GM23338 (cell line): Measurements from ENCODE around the gene GRAMD4. TPM values are rescaled to one million over a fixed set of nuclear protein-coding genes. Genes with fewer than 3 reads are reported as not detected.

Experiments used
- ATAC-seq: fragments of 200-7000 bp; cut with Tn5 transposase; 3 replicates; pipeline ENCODE4 v1.9.1; 2020
- DNase-seq: peaks from one replicate; pipeline ENCODE4 v3.0.0-alpha.2; 2015; ENCODE audit warnings: low spot score
- H2AFZ ChIP-seq: fragments of 200-600 bp; sonication (generic); 2 replicates; pipeline ENCODE4 v1.8.0; 2016; ENCODE audit warnings: antibody characterized with exemption, mild to moderate bottlenecking, moderate library complexity
- H3F3A ChIP-seq: fragments of 200-600 bp; sonication (generic); replicated peaks from 2 replicates; pipeline ENCODE4 v1.8.0; 2017; ENCODE audit warnings: antibody characterized with exemption, mixed run types, low read depth
- H3K27ac ChIP-seq: fragments of 200-600 bp; sonication (generic); 2 replicates; pipeline ENCODE4 v1.6.1; 2016; ENCODE audit warnings: low read depth
- H3K27me3 ChIP-seq: fragments of 200-600 bp; sonication (generic); 2 replicates; pipeline ENCODE4 v1.8.0; 2016; ENCODE audit warnings: mild to moderate bottlenecking, mixed run types, moderate library complexity; ENCODE audit not compliant: insufficient read depth
- H3K36me3 ChIP-seq: fragments of 200-600 bp; sonication (generic); 2 replicates; pipeline ENCODE4 v1.8.0; 2016; ENCODE audit warnings: mild to moderate bottlenecking; ENCODE audit not compliant: insufficient read depth
- H3K4me1 ChIP-seq: fragments of 200-600 bp; sonication (generic); 2 replicates; pipeline ENCODE4 v1.8.0; 2016; ENCODE audit warnings: mild to moderate bottlenecking, moderate library complexity; ENCODE audit not compliant: insufficient read depth
- H3K4me2 ChIP-seq: fragments of 200-600 bp; sonication (generic); 2 replicates; pipeline ENCODE4 v1.7.1; 2017; ENCODE audit warnings: mixed run types
- H3K4me3 ChIP-seq: fragments of 200-600 bp; sonication (generic); 2 replicates; pipeline ENCODE4 v1.6.1; 2016; ENCODE audit warnings: mixed run types
- H3K79me2 ChIP-seq: fragments of 200-600 bp; sonication (generic); replicated peaks from 2 replicates; pipeline ENCODE4 v1.8.0; 2017; ENCODE audit warnings: mild to moderate bottlenecking; ENCODE audit not compliant: insufficient read depth
- H3K9me2 ChIP-seq: fragments of 200-600 bp; sonication (generic); 2 replicates; pipeline ENCODE4 v1.8.0; 2017; ENCODE audit not compliant: insufficient read depth
- H4K20me1 ChIP-seq: fragments of 200-600 bp; sonication (generic); replicated peaks from 2 replicates; pipeline ENCODE4 v1.8.0; 2017; ENCODE audit warnings: mild to moderate bottlenecking; ENCODE audit not compliant: insufficient read depth
- H3K27ac Mint-ChIP-seq: 2 replicates; pipeline ENCODE4 v1.8.0; 2020; ENCODE audit warnings: inconsistent platforms, mild to moderate bottlenecking, moderate library complexity, mixed read lengths
- H3K27me3 Mint-ChIP-seq: 3 replicates; pipeline ENCODE4 v1.8.0; 2022; ENCODE audit warnings: low read depth, mild to moderate bottlenecking, moderate library complexity, mixed read lengths, inconsistent platforms; ENCODE audit not compliant: insufficient read depth, poor library complexity
- H3K36me3 Mint-ChIP-seq: 3 replicates; pipeline ENCODE4 v1.8.0; 2021; ENCODE audit warnings: low read depth, mild to moderate bottlenecking, inconsistent platforms, moderate library complexity, mixed read lengths
- H3K4me1 Mint-ChIP-seq: 3 replicates; pipeline ENCODE4 v1.8.0; 2020; ENCODE audit warnings: mild to moderate bottlenecking, inconsistent platforms, mixed read lengths
- H3K4me3 Mint-ChIP-seq: 3 replicates; pipeline ENCODE4 v1.8.0; 2021; ENCODE audit warnings: moderate library complexity, mild to moderate bottlenecking, inconsistent platforms, mixed read lengths
- H3K9me3 Mint-ChIP-seq: 3 replicates; pipeline ENCODE4 v1.8.0; 2020; ENCODE audit warnings: moderate library complexity, mild to moderate bottlenecking, inconsistent platforms, mixed read lengths
- CREB1 ChIP-seq: fragments of 250-450 bp; sonication (Bioruptor Pico); IDR thresholded peaks from 2 replicates; pipeline ENCODE4 v1.5.0; 2020; ENCODE audit warnings: low read depth, mild to moderate bottlenecking, moderate library complexity
- EZH2 ChIP-seq: fragments of 200-600 bp; sonication (generic); IDR thresholded peaks from one replicate; pipeline ENCODE4 v1.8.0; 2017; ENCODE audit warnings: antibody characterized with exemption, mild to moderate bottlenecking, low read depth; ENCODE audit not compliant: unreplicated experiment
- EZH2phosphoT487 ChIP-seq: fragments of 200-600 bp; sonication (generic); IDR thresholded peaks from one replicate; pipeline ENCODE4 v1.8.1; 2018; ENCODE audit warnings: antibody characterized with exemption; ENCODE audit not compliant: unreplicated experiment
- JUNB ChIP-seq: IDR thresholded peaks from one replicate; pipeline ENCODE4 v1.6.1; 2016; ENCODE audit warnings: antibody characterized with exemption; ENCODE audit not compliant: unreplicated experiment
- NANOG ChIP-seq: IDR thresholded peaks from 2 replicates; pipeline ENCODE4 v1.6.1; 2016; ENCODE audit warnings: antibody characterized with exemption, borderline replicate concordance
- POLR2AphosphoS5 ChIP-seq: IDR thresholded peaks from 2 replicates; pipeline ENCODE4 v1.6.1; 2016; ENCODE audit warnings: antibody characterized with exemption, low read depth
- STAT1 ChIP-seq: IDR thresholded peaks from one replicate; pipeline ENCODE4 v1.6.1; 2016; ENCODE audit warnings: antibody characterized with exemption; ENCODE audit not compliant: unreplicated experiment
- ZNF114 ChIP-seq: fragments of 250-450 bp; sonication (Bioruptor Pico); IDR thresholded peaks from 2 replicates; pipeline ENCODE4 v1.5.0; 2020; ENCODE audit warnings: mild to moderate bottlenecking, moderate library complexity
- ZNF331 ChIP-seq: fragments of 250-450 bp; sonication (Bioruptor Pico); IDR thresholded peaks from 2 replicates; pipeline ENCODE4 v1.5.0; 2020; ENCODE audit warnings: low read depth, mild to moderate bottlenecking, moderate library complexity
- polyA plus RNA-seq: library from polyadenylated mRNA; unstranded; fragments of >200 nt; fragmentation: Nextera tagmentation; extraction: Ambion mirVana; gene quantifications from 2 replicates; pipeline ENCODE4 v1.2.1, GENCODE V29; 2016
- total RNA-seq: library from RNA; depleted of rRNA; stranded (reverse); fragments of >200 nt; shearing (Covaris generic); gene quantifications from 2 replicates; pipeline ENCODE4 v1.2.3, GENCODE V29; 2014
- TF ChIP-seq, protein P1 (sequence below): IDR thresholded peaks from 2 replicates; pipeline ENCODE4 v1.6.1; 2016; ENCODE audit warnings: antibody characterized with exemption
- TF ChIP-seq, protein P2 (sequence below): IDR thresholded peaks from one replicate; pipeline ENCODE4 v1.6.1; 2018; ENCODE audit warnings: antibody characterized with exemption; ENCODE audit not compliant: unreplicated experiment
- TF ChIP-seq, protein P3 (sequence below), 2 experiments: fragments of 200-600 bp in 1 of 2; sonication (generic) in 1 of 2; conservative IDR thresholded peaks; 2 replicates each; pipeline versions ENCODE4 v1.5.1 to v1.6.1; 2016 to 2017; ENCODE audit warnings: antibody characterized with exemption in 2 of 2, low read depth in 2 of 2, mild to moderate bottlenecking in 2 of 2, moderate library complexity in 1 of 2
- TF ChIP-seq, protein P4 (sequence below): fragments of 250-450 bp; sonication (Bioruptor Pico); IDR thresholded peaks from 2 replicates; pipeline ENCODE4 v1.5.0; 2020; ENCODE audit warnings: mild to moderate bottlenecking, moderate library complexity

GRAMD4 gene
- total and polyA plus RNA-seq, 2 experiments from 2014 or later: 2.7 to 81.8 TPM

DNA sequence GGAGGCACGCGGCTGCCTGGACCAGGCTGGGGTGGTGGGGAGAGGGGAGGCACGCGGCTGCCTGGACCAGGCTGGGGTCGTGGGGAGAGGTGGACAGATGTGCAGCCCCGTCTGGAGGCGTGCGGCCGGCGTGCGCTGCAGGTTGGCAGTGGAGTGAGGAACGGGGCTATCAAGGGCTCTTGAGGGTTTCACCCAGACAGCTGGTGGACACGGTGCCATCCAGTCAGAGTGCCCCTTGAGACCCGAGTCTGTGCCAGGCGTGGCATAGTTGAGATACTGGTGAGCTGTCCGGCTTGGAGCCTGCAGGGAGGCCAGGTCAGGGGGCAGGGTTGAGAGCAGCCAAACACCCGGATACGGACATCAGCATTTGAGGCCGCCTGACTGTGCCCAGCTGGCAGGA lies 1.5 kb upstream of the GRAMD4 start:
- Histone ChIP-seq H3F3A (0 out of 2 replicates have a peak, but pooled peaks cover 4% of the 10 kb centered on the region), H3K4me3 (no peak overlapping the region), H4K20me1 (no peaks in the 10 kb centered on the region), H2AFZ (no peak overlapping the region), H3K79me2 (peaks cover 6% of the 10 kb centered on the region; the same call in 1 of the 2 replicates), H3K27ac (no peak overlapping the region), H3K4me1 (peaks cover 4% of the 10 kb centered on the region; the same call in 1 of the 2 replicates), H3K9me2 (no peaks in the 10 kb centered on the region), H3K36me3 (no peaks in the 10 kb centered on the region), H3K27me3 (no peaks in the 10 kb centered on the region), H3K4me2 (no peak overlapping the region)
- Mint-ChIP-seq H3K4me3 (no peak overlapping the region), H3K27ac (peak overlapping the region; percentile 27; the same call in 1 of the 2 replicates), H3K36me3 (no peaks in the 10 kb centered on the region), H3K27me3 (peaks cover 4% of the 10 kb centered on the region), H3K9me3 (peaks cover 4% of the 10 kb centered on the region; the same call in 1 of the 3 replicates), H3K4me1 (peaks cover 9% of the 10 kb centered on the region)
- ATAC-seq (no peak), DNase-seq (no peak)
- TF ChIP-seq, protein P1, sequence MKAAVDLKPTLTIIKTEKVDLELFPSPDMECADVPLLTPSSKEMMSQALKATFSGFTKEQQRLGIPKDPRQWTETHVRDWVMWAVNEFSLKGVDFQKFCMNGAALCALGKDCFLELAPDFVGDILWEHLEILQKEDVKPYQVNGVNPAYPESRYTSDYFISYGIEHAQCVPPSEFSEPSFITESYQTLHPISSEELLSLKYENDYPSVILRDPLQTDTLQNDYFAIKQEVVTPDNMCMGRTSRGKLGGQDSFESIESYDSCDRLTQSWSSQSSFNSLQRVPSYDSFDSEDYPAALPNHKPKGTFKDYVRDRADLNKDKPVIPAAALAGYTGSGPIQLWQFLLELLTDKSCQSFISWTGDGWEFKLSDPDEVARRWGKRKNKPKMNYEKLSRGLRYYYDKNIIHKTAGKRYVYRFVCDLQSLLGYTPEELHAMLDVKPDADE: no peak
- no peak for TF ChIP-seq ZNF114
- TF ChIP-seq JUNB: no peak
- no peak for TF ChIP-seq STAT1
- TF ChIP-seq POLR2AphosphoS5: no peak
- no peak for TF ChIP-seq ZNF331
- TF ChIP-seq EZH2phosphoT487: no peak
- TF ChIP-seq, protein P2, sequence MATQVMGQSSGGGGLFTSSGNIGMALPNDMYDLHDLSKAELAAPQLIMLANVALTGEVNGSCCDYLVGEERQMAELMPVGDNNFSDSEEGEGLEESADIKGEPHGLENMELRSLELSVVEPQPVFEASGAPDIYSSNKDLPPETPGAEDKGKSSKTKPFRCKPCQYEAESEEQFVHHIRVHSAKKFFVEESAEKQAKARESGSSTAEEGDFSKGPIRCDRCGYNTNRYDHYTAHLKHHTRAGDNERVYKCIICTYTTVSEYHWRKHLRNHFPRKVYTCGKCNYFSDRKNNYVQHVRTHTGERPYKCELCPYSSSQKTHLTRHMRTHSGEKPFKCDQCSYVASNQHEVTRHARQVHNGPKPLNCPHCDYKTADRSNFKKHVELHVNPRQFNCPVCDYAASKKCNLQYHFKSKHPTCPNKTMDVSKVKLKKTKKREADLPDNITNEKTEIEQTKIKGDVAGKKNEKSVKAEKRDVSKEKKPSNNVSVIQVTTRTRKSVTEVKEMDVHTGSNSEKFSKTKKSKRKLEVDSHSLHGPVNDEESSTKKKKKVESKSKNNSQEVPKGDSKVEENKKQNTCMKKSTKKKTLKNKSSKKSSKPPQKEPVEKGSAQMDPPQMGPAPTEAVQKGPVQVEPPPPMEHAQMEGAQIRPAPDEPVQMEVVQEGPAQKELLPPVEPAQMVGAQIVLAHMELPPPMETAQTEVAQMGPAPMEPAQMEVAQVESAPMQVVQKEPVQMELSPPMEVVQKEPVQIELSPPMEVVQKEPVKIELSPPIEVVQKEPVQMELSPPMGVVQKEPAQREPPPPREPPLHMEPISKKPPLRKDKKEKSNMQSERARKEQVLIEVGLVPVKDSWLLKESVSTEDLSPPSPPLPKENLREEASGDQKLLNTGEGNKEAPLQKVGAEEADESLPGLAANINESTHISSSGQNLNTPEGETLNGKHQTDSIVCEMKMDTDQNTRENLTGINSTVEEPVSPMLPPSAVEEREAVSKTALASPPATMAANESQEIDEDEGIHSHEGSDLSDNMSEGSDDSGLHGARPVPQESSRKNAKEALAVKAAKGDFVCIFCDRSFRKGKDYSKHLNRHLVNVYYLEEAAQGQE: no peak
- TF ChIP-seq EZH2: no peak
- no peak for TF ChIP-seq CREB1
- TF ChIP-seq, protein P3, sequence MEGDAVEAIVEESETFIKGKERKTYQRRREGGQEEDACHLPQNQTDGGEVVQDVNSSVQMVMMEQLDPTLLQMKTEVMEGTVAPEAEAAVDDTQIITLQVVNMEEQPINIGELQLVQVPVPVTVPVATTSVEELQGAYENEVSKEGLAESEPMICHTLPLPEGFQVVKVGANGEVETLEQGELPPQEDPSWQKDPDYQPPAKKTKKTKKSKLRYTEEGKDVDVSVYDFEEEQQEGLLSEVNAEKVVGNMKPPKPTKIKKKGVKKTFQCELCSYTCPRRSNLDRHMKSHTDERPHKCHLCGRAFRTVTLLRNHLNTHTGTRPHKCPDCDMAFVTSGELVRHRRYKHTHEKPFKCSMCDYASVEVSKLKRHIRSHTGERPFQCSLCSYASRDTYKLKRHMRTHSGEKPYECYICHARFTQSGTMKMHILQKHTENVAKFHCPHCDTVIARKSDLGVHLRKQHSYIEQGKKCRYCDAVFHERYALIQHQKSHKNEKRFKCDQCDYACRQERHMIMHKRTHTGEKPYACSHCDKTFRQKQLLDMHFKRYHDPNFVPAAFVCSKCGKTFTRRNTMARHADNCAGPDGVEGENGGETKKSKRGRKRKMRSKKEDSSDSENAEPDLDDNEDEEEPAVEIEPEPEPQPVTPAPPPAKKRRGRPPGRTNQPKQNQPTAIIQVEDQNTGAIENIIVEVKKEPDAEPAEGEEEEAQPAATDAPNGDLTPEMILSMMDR (conservative IDR thresholded peaks at IDR 0.05; ENCODE audit: low read depth in 2 of 2): no peak
- TF ChIP-seq, protein P4, sequence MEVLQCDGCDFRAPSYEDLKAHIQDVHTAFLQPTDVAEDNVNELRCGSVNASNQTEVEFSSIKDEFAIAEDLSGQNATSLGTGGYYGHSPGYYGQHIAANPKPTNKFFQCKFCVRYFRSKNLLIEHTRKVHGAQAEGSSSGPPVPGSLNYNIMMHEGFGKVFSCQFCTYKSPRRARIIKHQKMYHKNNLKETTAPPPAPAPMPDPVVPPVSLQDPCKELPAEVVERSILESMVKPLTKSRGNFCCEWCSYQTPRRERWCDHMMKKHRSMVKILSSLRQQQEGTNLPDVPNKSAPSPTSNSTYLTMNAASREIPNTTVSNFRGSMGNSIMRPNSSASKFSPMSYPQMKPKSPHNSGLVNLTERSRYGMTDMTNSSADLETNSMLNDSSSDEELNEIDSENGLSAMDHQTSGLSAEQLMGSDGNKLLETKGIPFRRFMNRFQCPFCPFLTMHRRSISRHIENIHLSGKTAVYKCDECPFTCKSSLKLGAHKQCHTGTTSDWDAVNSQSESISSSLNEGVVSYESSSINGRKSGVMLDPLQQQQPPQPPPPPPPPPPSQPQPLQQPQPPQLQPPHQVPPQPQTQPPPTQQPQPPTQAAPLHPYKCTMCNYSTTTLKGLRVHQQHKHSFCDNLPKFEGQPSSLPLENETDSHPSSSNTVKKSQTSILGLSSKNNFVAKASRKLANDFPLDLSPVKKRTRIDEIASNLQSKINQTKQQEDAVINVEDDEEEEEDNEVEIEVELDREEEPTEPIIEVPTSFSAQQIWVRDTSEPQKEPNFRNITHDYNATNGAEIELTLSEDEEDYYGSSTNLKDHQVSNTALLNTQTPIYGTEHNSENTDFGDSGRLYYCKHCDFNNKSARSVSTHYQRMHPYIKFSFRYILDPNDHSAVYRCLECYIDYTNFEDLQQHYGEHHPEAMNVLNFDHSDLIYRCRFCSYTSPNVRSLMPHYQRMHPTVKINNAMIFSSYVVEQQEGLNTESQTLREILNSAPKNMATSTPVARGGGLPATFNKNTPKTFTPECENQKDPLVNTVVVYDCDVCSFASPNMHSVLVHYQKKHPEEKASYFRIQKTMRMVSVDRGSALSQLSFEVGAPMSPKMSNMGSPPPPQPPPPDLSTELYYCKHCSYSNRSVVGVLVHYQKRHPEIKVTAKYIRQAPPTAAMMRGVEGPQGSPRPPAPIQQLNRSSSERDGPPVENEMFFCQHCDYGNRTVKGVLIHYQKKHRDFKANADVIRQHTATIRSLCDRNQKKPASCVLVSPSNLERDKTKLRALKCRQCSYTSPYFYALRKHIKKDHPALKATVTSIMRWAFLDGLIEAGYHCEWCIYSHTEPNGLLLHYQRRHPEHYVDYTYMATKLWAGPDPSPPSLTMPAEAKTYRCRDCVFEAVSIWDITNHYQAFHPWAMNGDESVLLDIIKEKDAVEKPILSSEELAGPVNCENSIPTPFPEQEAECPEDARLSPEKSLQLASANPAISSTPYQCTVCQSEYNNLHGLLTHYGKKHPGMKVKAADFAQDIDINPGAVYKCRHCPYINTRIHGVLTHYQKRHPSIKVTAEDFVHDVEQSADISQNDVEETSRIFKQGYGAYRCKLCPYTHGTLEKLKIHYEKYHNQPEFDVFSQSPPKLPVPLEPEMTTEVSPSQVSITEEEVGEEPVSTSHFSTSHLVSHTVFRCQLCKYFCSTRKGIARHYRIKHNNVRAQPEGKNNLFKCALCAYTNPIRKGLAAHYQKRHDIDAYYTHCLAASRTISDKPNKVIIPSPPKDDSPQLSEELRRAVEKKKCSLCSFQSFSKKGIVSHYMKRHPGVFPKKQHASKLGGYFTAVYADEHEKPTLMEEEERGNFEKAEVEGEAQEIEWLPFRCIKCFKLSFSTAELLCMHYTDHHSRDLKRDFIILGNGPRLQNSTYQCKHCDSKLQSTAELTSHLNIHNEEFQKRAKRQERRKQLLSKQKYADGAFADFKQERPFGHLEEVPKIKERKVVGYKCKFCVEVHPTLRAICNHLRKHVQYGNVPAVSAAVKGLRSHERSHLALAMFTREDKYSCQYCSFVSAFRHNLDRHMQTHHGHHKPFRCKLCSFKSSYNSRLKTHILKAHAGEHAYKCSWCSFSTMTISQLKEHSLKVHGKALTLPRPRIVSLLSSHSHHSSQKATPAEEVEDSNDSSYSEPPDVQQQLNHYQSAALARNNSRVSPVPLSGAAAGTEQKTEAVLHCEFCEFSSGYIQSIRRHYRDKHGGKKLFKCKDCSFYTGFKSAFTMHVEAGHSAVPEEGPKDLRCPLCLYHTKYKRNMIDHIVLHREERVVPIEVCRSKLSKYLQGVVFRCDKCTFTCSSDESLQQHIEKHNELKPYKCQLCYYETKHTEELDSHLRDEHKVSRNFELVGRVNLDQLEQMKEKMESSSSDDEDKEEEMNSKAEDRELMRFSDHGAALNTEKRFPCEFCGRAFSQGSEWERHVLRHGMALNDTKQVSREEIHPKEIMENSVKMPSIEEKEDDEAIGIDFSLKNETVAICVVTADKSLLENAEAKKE (CRISPR knock-in tag): no peak
- no peak for TF ChIP-seq NANOG
